Keratinocyte (primary cell): ENCODE measurements around the gene ZSCAN2. TPM values are rescaled to one million over a fixed set of nuclear protein-coding genes. Genes with fewer than 3 reads are reported as not detected.
"Not testable (repeated sequence)": the region's sequence is repeated elsewhere in the genome, so short reads cannot be mapped to it uniquely, and the experiment has no call there.

Experiments used
- DNase-seq: peaks from one replicate; pipeline ENCODE4 v3.0.0-alpha.2; 2011; ENCODE audit warnings: low read depth, missing footprints, low spot score
- FAIRE-seq: peaks from 2 replicates; lab custom pipeline; 2011; peaks lifted over from hg19 to GRCh38; lab: Jason Lieb, UNC
- H2AFZ ChIP-seq: 2 replicates; pipeline ENCODE4 v1.6.0; 2012; ENCODE audit warnings: low read length, control low read depth, inconsistent platforms; ENCODE audit not compliant: control insufficient read depth
- H3K27ac ChIP-seq: 2 replicates; pipeline ENCODE4 v1.5.1; 2011; ENCODE audit warnings: low read length; ENCODE audit not compliant: control insufficient read depth, insufficient read depth
- H3K27me3 ChIP-seq: 3 replicates; pipeline ENCODE4 v1.6.0; 2011; ENCODE audit warnings: low read length; ENCODE audit not compliant: control insufficient read depth, insufficient read depth; ENCODE audit errors: extremely low read depth
- H3K36me3 ChIP-seq, 2 experiments: 2 replicates in 1 of 2; 3 replicates in 1 of 2; pipeline ENCODE4 v1.5.1; 2011; ENCODE audit warnings: low read length in 2 of 2, mild to moderate bottlenecking in 1 of 2; ENCODE audit not compliant: control insufficient read depth in 2 of 2, insufficient read depth in 2 of 2; ENCODE audit errors: extremely low read depth in 1 of 2
- H3K4me1 ChIP-seq: 3 replicates; pipeline ENCODE4 v1.5.1; 2011; ENCODE audit warnings: low read length; ENCODE audit not compliant: control insufficient read depth, insufficient read depth; ENCODE audit errors: extremely low read depth
- H3K4me2 ChIP-seq: 3 replicates; pipeline ENCODE4 v1.6.0; 2011; ENCODE audit warnings: low read depth, low read length; ENCODE audit not compliant: control insufficient read depth, insufficient read depth; ENCODE audit errors: extremely low read depth
- H3K4me3 ChIP-seq, 3 experiments: fragments of 200-600 bp in 1 of 3; sonication (generic) in 1 of 3; 2 replicates in 2 of 3; 3 replicates in 1 of 3; pipeline ENCODE4 v1.5.1; 2011 to 2016; ENCODE audit warnings: low read length in 3 of 3, mild to moderate bottlenecking in 3 of 3, control low read depth in 2 of 3, inconsistent platforms in 1 of 3, low read depth in 1 of 3, mixed read lengths in 1 of 3, mixed run types in 1 of 3, moderate library complexity in 1 of 3; ENCODE audit not compliant: control insufficient read depth in 2 of 3, insufficient read depth in 2 of 3; ENCODE audit errors: extremely low read depth in 1 of 3
- H3K79me2 ChIP-seq: 2 replicates; pipeline ENCODE4 v1.6.0; 2012; ENCODE audit warnings: low read length; ENCODE audit not compliant: control insufficient read depth, insufficient read depth
- H3K9ac ChIP-seq: 3 replicates; pipeline ENCODE4 v1.6.0; 2011; ENCODE audit warnings: low read length; ENCODE audit not compliant: control insufficient read depth, insufficient read depth; ENCODE audit errors: extremely low read depth
- H3K9me1 ChIP-seq: 3 replicates; pipeline ENCODE4 v1.6.0; 2011; ENCODE audit warnings: low read length; ENCODE audit not compliant: control insufficient read depth, insufficient read depth; ENCODE audit errors: extremely low read depth
- H3K9me3 ChIP-seq: 2 replicates; pipeline ENCODE4 v1.5.1; 2012; ENCODE audit warnings: low read depth, low read length; ENCODE audit not compliant: control insufficient read depth
- H4K20me1 ChIP-seq: 3 replicates; pipeline ENCODE4 v1.6.0; 2011; ENCODE audit warnings: low read length; ENCODE audit not compliant: control insufficient read depth, insufficient read depth; ENCODE audit errors: extremely low read depth
- EZH2 ChIP-seq: IDR thresholded peaks from one replicate; pipeline ENCODE4 v1.6.1; 2012; ENCODE audit warnings: inconsistent platforms, mild to moderate bottlenecking, low read length, moderate library complexity
- dilution Hi-C: fragments of 300-500 bp; cut with MboI; formaldehyde crosslinking; loops from one replicate; pipeline ENCODE4 v1.7.0; 2020; ENCODE audit warnings: low sequenced_read_pairs; ENCODE audit not compliant: extremely low pct_ligation_motif_present
- polyA plus RNA-seq, 5 experiments: library from polyadenylated mRNA; depleted of rRNA in 3 of 5; stranded (reverse) in 3 of 5; stranded (forward) in 1 of 5; unstranded in 1 of 5; fragments of >200 nt; gene quantifications; 1 replicate in 1 of 5; 2 replicates in 3 of 5; 3 replicates in 1 of 5; pipeline versions ENCODE4 v1.2.1 to v1.2.3, GENCODE V29; 2011 to 2012; ENCODE audit warnings: missing spikeins in 2 of 5, low read depth in 1 of 5, low replicate concordance in 1 of 5
- TF ChIP-seq, protein P1 (sequence below), 3 experiments: IDR thresholded peaks in 1 of 3; conservative IDR thresholded peaks in 1 of 3; optimal IDR thresholded peaks in 1 of 3; 2 replicates in 2 of 3; 3 replicates in 1 of 3; pipeline versions ENCODE3 to v1.5.1; 2011; ENCODE audit warnings: low read length in 3 of 3, mild to moderate bottlenecking in 3 of 3, moderate library complexity in 2 of 3, control low read depth in 1 of 3, inconsistent platforms in 1 of 3; ENCODE audit not compliant: insufficient read depth in 2 of 3; ENCODE audit errors: extremely low read depth in 1 of 3

ZSCAN2 gene
- polyA plus RNA-seq, 1 donor (not counting 4 experiments of a cell fraction or from before 2014, with no cell fraction given) = 3.7 TPM

- Histone ChIP-seq H4K20me1 (no peaks in the 10 kb centered on the region), H3K4me3 (no peak overlapping the region), H3K79me2 (no peaks in the 10 kb centered on the region), H2AFZ (no peak overlapping the region), H3K9me1 (no peaks in the 10 kb centered on the region), H3K36me3 (peaks cover 0 to 3% of the 10 kb centered on the region in 2 experiments), H3K27me3 (no peaks in the 10 kb centered on the region), H3K27ac (no peak overlapping the region), H3K9me3 (no peaks in the 10 kb centered on the region), H3K4me1 (no peaks in the 10 kb centered on the region), H3K9ac (no peak overlapping the region), H3K4me2 (no peak overlapping the region)
- dilution Hi-C loops = no loop called here
- DNase-seq = no peak
- TF ChIP-seq, protein P1, sequence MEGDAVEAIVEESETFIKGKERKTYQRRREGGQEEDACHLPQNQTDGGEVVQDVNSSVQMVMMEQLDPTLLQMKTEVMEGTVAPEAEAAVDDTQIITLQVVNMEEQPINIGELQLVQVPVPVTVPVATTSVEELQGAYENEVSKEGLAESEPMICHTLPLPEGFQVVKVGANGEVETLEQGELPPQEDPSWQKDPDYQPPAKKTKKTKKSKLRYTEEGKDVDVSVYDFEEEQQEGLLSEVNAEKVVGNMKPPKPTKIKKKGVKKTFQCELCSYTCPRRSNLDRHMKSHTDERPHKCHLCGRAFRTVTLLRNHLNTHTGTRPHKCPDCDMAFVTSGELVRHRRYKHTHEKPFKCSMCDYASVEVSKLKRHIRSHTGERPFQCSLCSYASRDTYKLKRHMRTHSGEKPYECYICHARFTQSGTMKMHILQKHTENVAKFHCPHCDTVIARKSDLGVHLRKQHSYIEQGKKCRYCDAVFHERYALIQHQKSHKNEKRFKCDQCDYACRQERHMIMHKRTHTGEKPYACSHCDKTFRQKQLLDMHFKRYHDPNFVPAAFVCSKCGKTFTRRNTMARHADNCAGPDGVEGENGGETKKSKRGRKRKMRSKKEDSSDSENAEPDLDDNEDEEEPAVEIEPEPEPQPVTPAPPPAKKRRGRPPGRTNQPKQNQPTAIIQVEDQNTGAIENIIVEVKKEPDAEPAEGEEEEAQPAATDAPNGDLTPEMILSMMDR (optimal IDR thresholded peaks at IDR 0.05 in 1 of 3, IDR thresholded peaks at IDR 0.05 in 1 of 3, conservative IDR thresholded peaks at IDR 0.05 in 1 of 3; ENCODE audit: extremely low read depth in 1 of 3, insufficient read depth in 2 of 3, low read length in 3 of 3) = no peak
- TF ChIP-seq EZH2 = no peak
- no peak for FAIRE-seq
Measured at GRCh38 chr15:84552896-84553295, 47.9 kb upstream of the ZSCAN2 start.

DNA sequence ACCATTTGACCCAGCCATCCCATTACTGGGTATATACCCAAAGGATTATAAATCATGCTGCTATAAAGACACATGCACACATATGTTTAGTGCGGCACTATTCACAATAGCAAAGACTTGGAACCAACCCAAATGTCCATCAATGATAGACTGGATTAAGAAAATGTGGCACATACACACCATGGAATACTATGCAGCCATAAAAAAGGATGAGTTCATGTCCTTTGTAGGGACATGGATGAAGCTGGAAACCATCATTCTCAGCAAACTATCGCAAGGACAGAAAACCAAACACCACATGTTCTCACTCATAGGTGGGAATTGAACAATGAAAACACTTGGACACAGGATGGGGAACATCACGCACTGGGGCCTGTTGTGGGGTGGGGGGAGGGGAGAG is 44.1 kb upstream of the ZSCAN2 start:
- H3K9me3 ChIP-seq, H2AFZ ChIP-seq, H4K20me1 ChIP-seq, DNase-seq, H3K79me2 ChIP-seq, H3K36me3 ChIP-seq, H3K4me3 ChIP-seq, H3K27me3 ChIP-seq, H3K9me1 ChIP-seq, H3K4me1 ChIP-seq, H3K9ac ChIP-seq, H3K27ac ChIP-seq, H3K4me2 ChIP-seq, dilution Hi-C loops, FAIRE-seq: not testable (repeated sequence)

GRCh38 chr15:84568021-84568420 is 32.8 kb upstream of the ZSCAN2 start:
- H3K9ac ChIP-seq, H3K9me1 ChIP-seq, H3K9me3 ChIP-seq, H3K4me3 ChIP-seq, H3K36me3 ChIP-seq, H4K20me1 ChIP-seq, dilution Hi-C loops, DNase-seq, H3K27me3 ChIP-seq, FAIRE-seq, H3K27ac ChIP-seq, H2AFZ ChIP-seq, H3K79me2 ChIP-seq, H3K4me1 ChIP-seq, H3K4me2 ChIP-seq: not testable (repeated sequence)
